GM12878 (cell line): ENCODE measurements around the gene GLOD5. TPM values are rescaled to one million over a fixed set of nuclear protein-coding genes. Genes with fewer than 3 reads are reported as not detected.

Source experiments
- ATAC-seq: fragments of 200-7000 bp; cut with Tn5 transposase; 3 replicates; pipeline ENCODE4 v1.9.1; 2020; ENCODE audit warnings: mild to moderate bottlenecking, moderate library complexity
- BruUV-seq: library from RNA; stranded (reverse); fragments of 400-500 nt; replicated peaks from 2 replicates; lab custom pipeline; 2021; lab: Mats Ljungman, UMichigan
- CTCF ChIA-PET: fragments of 300-600 bp; sonication (Branson Sonifier 250); formaldehyde crosslinking; extraction: SDS; loops from one replicate; lab custom pipeline; 2021; ENCODE audit warnings: inconsistent platforms; lab: Yijun Ruan, JAX
- POLR2A ChIA-PET: fragments of 350-600 bp; formaldehyde crosslinking; extraction: SDS; loops from one replicate; lab custom pipeline; 2021; ENCODE audit warnings: inconsistent platforms; lab: Charles Lee
- RAD21 ChIA-PET: fragments of 300-600 bp; sonication (Branson Sonifier 250); formaldehyde crosslinking; loops from one replicate; lab custom pipeline; 2023; ENCODE audit warnings: antibody characterized with exemption; ENCODE audit not compliant: unreplicated experiment; lab: Charles Lee
- SMC1A ChIA-PET: fragments of 300-600 bp; sonication (Branson Sonifier 250); formaldehyde crosslinking; loops from one replicate; lab custom pipeline; 2023; ENCODE audit not compliant: unreplicated experiment, uncharacterized antibody; lab: Charles Lee
- DNase-seq: peaks from one replicate; pipeline ENCODE4 v3.0.0-alpha.2; 2011; ENCODE audit warnings: low read depth, low spot score
- FAIRE-seq: peaks from 3 replicates; lab custom pipeline; 2011; peaks lifted over from hg19 to GRCh38; lab: Jason Lieb, UNC
- H2AFZ ChIP-seq: 2 replicates; pipeline ENCODE4 v1.6.0; 2011; ENCODE audit warnings: low read depth, low read length, control low read depth; ENCODE audit not compliant: control insufficient read depth
- H3K27ac ChIP-seq: 2 replicates; pipeline ENCODE4 v1.5.1; 2011; ENCODE audit warnings: control low read depth; ENCODE audit not compliant: control insufficient read depth, insufficient read depth
- H3K27me3 ChIP-seq, 2 experiments: replicated peaks in 1 of 2; 2 replicates each; pipeline versions ENCODE4 v1.6.0 to v1.6.1; 2011; ENCODE audit warnings: low read length in 1 of 2; ENCODE audit not compliant: control insufficient read depth in 2 of 2, insufficient read depth in 2 of 2
- H3K36me3 ChIP-seq, 2 experiments: 2 replicates each; pipeline ENCODE4 v1.5.1; 2011; ENCODE audit warnings: low read length in 1 of 2; ENCODE audit not compliant: control insufficient read depth in 2 of 2, insufficient read depth in 2 of 2
- H3K4me1 ChIP-seq: 2 replicates; pipeline ENCODE4 v1.6.1; 2011; ENCODE audit warnings: mild to moderate bottlenecking, low read length, moderate library complexity, mixed read lengths; ENCODE audit not compliant: control insufficient read depth, insufficient read depth
- H3K4me2 ChIP-seq: 2 replicates; pipeline ENCODE4 v1.6.0; 2011; ENCODE audit warnings: control low read depth; ENCODE audit not compliant: control insufficient read depth, insufficient read depth
- H3K4me3 ChIP-seq: fragments of 200-600 bp; sonication (generic); 2 replicates; pipeline ENCODE4 v1.5.1; 2016
- H3K79me2 ChIP-seq: 2 replicates; pipeline ENCODE4 v1.6.0; 2011; ENCODE audit warnings: low read length; ENCODE audit not compliant: control insufficient read depth, insufficient read depth
- H3K9ac ChIP-seq: 2 replicates; pipeline ENCODE4 v1.8.0; 2011; ENCODE audit warnings: low read length, control low read depth, mixed read lengths; ENCODE audit not compliant: control insufficient read depth, insufficient read depth
- H3K9me3 ChIP-seq: replicated peaks from 3 replicates; pipeline ENCODE4 v1.5.1; 2011; ENCODE audit warnings: mild to moderate bottlenecking, low read length; ENCODE audit not compliant: control insufficient read depth, insufficient read depth
- H4K20me1 ChIP-seq: 2 replicates; pipeline ENCODE4 v1.6.0; 2011; ENCODE audit not compliant: control insufficient read depth, insufficient read depth
- BHLHE40 ChIP-seq, 2 experiments: fragments of 450-650 bp in 1 of 2; IDR thresholded peaks; 2 replicates each; pipeline ENCODE4 v1.6.1; 2011 to 2017; ENCODE audit warnings: low read depth in 2 of 2, borderline replicate concordance in 1 of 2, improper control_type of control experiment in 1 of 2, low read length in 1 of 2, mild to moderate bottlenecking in 1 of 2
- ETV6 ChIP-seq, 2 experiments: fragments of 450-650 bp in 1 of 2; IDR thresholded peaks in 1 of 2; conservative IDR thresholded peaks in 1 of 2; 2 replicates each; pipeline ENCODE4 v1.6.1; 2014; ENCODE audit warnings: antibody characterized with exemption in 1 of 2, borderline replicate concordance in 1 of 2, low read depth in 1 of 2, mild to moderate bottlenecking in 1 of 2, moderate library complexity in 1 of 2
- MTA2 ChIP-seq: fragments of 450-650 bp; IDR thresholded peaks from 2 replicates; pipeline ENCODE4 v1.6.1; 2016; ENCODE audit warnings: low read depth, mild to moderate bottlenecking, moderate library complexity
- NFYA ChIP-seq: IDR thresholded peaks from 2 replicates; pipeline ENCODE4 v1.6.1; 2011; ENCODE audit warnings: low read depth, mild to moderate bottlenecking, low read length, improper control_type of control experiment, borderline replicate concordance
- SIX5 ChIP-seq: IDR thresholded peaks from 2 replicates; pipeline ENCODE4 v1.6.1; 2011; ENCODE audit warnings: mild to moderate bottlenecking, low read depth, low read length, moderate library complexity; ENCODE audit not compliant: severe bottlenecking
- SMAD5 ChIP-seq: IDR thresholded peaks from 2 replicates; pipeline ENCODE4 v1.6.1; 2016; ENCODE audit warnings: antibody characterized with exemption, low read depth
- SUPT20H ChIP-seq: IDR thresholded peaks from 2 replicates; pipeline ENCODE4 v1.6.1; 2011; ENCODE audit warnings: low read depth, mild to moderate bottlenecking, low read length, moderate library complexity, borderline replicate concordance; ENCODE audit not compliant: control insufficient read depth
- TCF3 ChIP-seq: IDR thresholded peaks from 2 replicates; pipeline ENCODE4 v1.6.1; 2012; ENCODE audit warnings: low read depth, mild to moderate bottlenecking, low read length, borderline replicate concordance; ENCODE audit not compliant: insufficient read depth
- ZNF622 ChIP-seq: fragments of 450-650 bp; IDR thresholded peaks from 2 replicates; pipeline ENCODE4 v1.6.1; 2017; ENCODE audit warnings: mild to moderate bottlenecking, inconsistent platforms
- ZSCAN29 ChIP-seq: fragments of 450-650 bp; IDR thresholded peaks from 2 replicates; pipeline ENCODE4 v1.6.1; 2017; ENCODE audit warnings: mild to moderate bottlenecking, moderate library complexity
- WGBS: methylation state at CpG from one replicate; pipeline ENCODE4 v1.1.6; 2016; ENCODE audit warnings: low lambda C conversion rate; ENCODE audit not compliant: insufficient replicate concordance, insufficient coverage; ENCODE audit errors: missing lambda C conversion rate; 5-methylcytosine and 5-hydroxymethylcytosine counted together
- in situ Hi-C: fragments of 300-500 bp; cut with MboI; formaldehyde crosslinking; loops from 9 replicates; pipeline ENCODE4 v1.14.3; 2018; ENCODE audit warnings: mixed read lengths
- intact Hi-C: fragments of 100-400 bp; cut with micrococcal nuclease; formaldehyde crosslinking; loops from one replicate; pipeline ENCODE4 v1.14.2; 2022; ENCODE audit not compliant: unreplicated experiment
- polyA plus RNA-seq, 11 experiments: library from polyadenylated mRNA; depleted of rRNA in 4 of 11; unstranded in 6 of 11; stranded (reverse) in 5 of 11; fragments of >200 nt; fragmentation: Nextera tagmentation in 4 of 11; fragmentation: Illumina TruSeq in 1 of 11; extraction: Ambion mirVana in 4 of 11; extraction: Trizol in 1 of 11; gene quantifications; 1 replicate in 1 of 11; 2 replicates in 10 of 11; pipeline versions ENCODE4 v1.2.1 to v1.2.3, GENCODE V29; 2011 to 2016; ENCODE audit warnings: inconsistent platforms in 2 of 11, missing spikeins in 2 of 11, low read depth in 1 of 11
- total RNA-seq, 4 experiments: library from RNA; depleted of rRNA in 3 of 4; stranded (reverse); fragments of >200 nt in 3 of 4; fragmentation: Illumina TruSeq in 1 of 4; extraction: Trizol in 1 of 4; gene quantifications; 2 replicates each; pipeline versions ENCODE4 v1.2.1 to v1.2.3, GENCODE V29; 2013 to 2021
- TF ChIP-seq, protein P1 (sequence below): fragments of 450-650 bp; IDR thresholded peaks from 2 replicates; pipeline ENCODE4 v1.6.1; 2014; ENCODE audit warnings: mild to moderate bottlenecking

GLOD5 gene
- total and polyA plus RNA-seq, 10 of the 15 experiments (the other 5 are each of a cell fraction or from before 2014, with no cell fraction given): not detected

DNA sequence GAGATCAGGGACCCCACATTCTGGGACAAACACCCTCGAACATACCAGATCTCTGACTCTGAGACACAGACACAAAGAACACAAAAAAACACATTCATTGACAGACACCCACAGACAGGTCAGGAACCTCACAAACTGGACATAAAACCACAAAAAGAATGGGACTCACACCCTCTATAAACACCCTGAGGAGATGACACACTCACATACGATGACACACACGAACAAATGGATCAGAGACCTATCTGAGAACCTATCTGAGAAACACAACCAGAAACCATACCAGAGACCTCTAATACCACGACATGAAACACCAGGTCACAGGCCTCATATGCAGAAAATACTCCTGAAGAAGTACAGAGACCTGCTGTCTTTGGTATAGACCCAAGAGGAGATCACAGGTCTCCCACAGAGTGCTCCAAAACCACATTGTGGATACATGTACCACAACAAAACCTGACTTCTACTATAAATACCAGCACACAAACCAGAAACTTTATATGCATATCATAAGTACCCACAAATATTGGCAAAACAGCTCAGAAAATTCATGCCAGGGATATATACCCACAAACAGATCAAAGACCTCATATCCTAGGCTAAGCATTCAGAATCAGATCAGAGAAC, 45.6 kb upstream of the GLOD5 start:
- BruUV-seq: no TSS peak
- WGBS: 27% methylated on average over 4 of the region's 4 CpGs
- H3K27me3 ChIP-seq: no peaks in the 10 kb centered on the region
- no peaks in the 10 kb centered on the region for H3K36me3 ChIP-seq
- no peaks in the 10 kb centered on the region for H3K79me2 ChIP-seq
- no peak overlapping the region for H3K27ac ChIP-seq
- TF ChIP-seq SMAD5 (no peak), SUPT20H (no peak), SIX5 (no peak), NFYA (no peak), ZNF622 (no peak), MTA2 (no peak), ETV6 (conservative IDR thresholded peaks at IDR 0.05 in 1 of 2, IDR thresholded peaks at IDR 0.05 in 1 of 2; ENCODE audit: borderline replicate concordance in 1 of 2, low read depth in 1 of 2) (no peak), ZSCAN29 (no peak), BHLHE40 (IDR thresholded peaks at IDR 0.05; ENCODE audit: borderline replicate concordance in 1 of 2, low read depth in 2 of 2, low read length in 1 of 2) (no peak), TCF3 (no peak)
- TF ChIP-seq, protein P1, sequence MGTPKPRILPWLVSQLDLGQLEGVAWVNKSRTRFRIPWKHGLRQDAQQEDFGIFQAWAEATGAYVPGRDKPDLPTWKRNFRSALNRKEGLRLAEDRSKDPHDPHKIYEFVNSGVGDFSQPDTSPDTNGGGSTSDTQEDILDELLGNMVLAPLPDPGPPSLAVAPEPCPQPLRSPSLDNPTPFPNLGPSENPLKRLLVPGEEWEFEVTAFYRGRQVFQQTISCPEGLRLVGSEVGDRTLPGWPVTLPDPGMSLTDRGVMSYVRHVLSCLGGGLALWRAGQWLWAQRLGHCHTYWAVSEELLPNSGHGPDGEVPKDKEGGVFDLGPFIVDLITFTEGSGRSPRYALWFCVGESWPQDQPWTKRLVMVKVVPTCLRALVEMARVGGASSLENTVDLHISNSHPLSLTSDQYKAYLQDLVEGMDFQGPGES: no peak
- H3K4me3 ChIP-seq: no peak overlapping the region
- no peaks in the 10 kb centered on the region; the same call in 2 of the 3 replicates for H3K9me3 ChIP-seq
- POLR2A ChIA-PET: no interaction called here
- in situ Hi-C loops (no loop called here), intact Hi-C loops (no loop called here)
- no peaks in the 10 kb centered on the region for H4K20me1 ChIP-seq
- H3K4me1 ChIP-seq: no peaks in the 10 kb centered on the region
- SMC1A ChIA-PET: no interaction called here
- ATAC-seq (no peak), FAIRE-seq (no peak), DNase-seq (no peak)
- RAD21 ChIA-PET: no interaction called here
- H3K9ac ChIP-seq: no peak overlapping the region
- H2AFZ ChIP-seq: no peak overlapping the region
- no peak overlapping the region for H3K4me2 ChIP-seq
- CTCF ChIA-PET: no interaction called here
